Upper lobe of right lung (tissue), 1 donor: Measurements from ENCODE around the gene SLC35F3. TPM values are rescaled to one million over a fixed set of nuclear protein-coding genes. Genes with fewer than 3 reads are reported as not detected.

Source experiments
- ATAC-seq: fragments of 200-7000 bp; cut with Tn5 transposase; one replicate; pipeline ENCODE4 v1.9.1; 2020; ENCODE audit warnings: mild to moderate bottlenecking, moderate library complexity
- DNase-seq: peaks from one replicate; pipeline ENCODE4 v3.0.0-alpha.2; 2020
- H3K27ac ChIP-seq: fragments of 200-600 bp; one replicate; pipeline ENCODE4 v1.8.0; 2022
- H3K27me3 ChIP-seq: fragments of 200-600 bp; one replicate; pipeline ENCODE4 v1.8.0; 2022; ENCODE audit warnings: mild to moderate bottlenecking
- H3K36me3 ChIP-seq: fragments of 200-600 bp; one replicate; pipeline ENCODE4 v1.8.0; 2022
- H3K4me1 ChIP-seq: fragments of 200-600 bp; one replicate; pipeline ENCODE4 v1.8.0; 2022
- H3K4me3 ChIP-seq: fragments of 200-600 bp; one replicate; pipeline ENCODE4 v1.8.0; 2022; ENCODE audit warnings: mild to moderate bottlenecking
- H3K9me3 ChIP-seq: fragments of 200-600 bp; one replicate; pipeline ENCODE4 v1.8.0; 2022
- intact Hi-C: fragments of 100-400 bp; cut with DNase I; formaldehyde crosslinking; loops from one replicate; pipeline ENCODE4 v1.11.0; 2022
- total RNA-seq: library from RNA; stranded (reverse); fragmentation: NEBNext Ultra II Directional; extraction: Animal tissue kit (Norgen Biotek cat#: 25700); gene quantifications from one replicate; pipeline ENCODE4 v1.2.1, GENCODE V29; 2021
- TF ChIP-seq, protein P1 (sequence below): fragments of 200-600 bp; IDR thresholded peaks from one replicate; pipeline ENCODE4 v1.8.0; 2022; ENCODE audit warnings: antibody characterized with exemption
- donor health status: DM: no; HTN: yes; CAD: no; lungs with severe emphysema.

The SLC35F3 gene
- total RNA-seq, 1 donor from 2014 or later = 0.29 TPM

DNA sequence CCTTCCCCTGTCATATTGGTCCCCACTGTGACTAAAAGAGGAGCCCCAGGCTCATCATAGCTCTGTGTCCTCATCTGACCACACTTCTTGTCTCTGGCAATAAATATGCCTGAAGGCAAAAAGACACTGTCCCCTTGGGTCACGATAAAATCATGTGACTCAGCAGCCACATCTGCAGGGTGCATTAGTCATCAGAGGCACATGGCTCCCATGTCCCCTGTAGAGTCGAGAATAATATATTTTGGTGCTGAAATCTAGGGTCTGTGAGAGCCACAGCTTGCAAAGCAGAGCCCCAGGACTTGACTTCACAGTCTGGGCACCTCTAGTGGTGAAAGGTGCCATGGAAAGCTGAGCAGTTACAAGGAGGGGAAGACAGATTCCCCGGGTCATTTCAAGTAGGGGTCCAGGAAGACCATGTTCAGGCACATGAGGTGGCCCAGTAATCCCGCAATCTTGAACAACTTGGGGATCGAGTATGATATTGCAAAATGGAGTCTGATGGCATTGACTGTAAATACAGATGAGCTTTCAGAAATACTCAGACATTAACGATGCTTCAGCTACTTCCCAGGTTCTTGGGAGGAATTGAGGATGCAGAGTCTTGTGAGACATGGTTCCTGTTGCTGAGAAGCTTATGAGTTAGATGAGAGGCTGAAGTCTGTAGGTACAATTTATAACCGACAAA, 68.6 kb downstream of the SLC35F3 start:
- intact Hi-C loops = no loop called here
- TF ChIP-seq, protein P1, sequence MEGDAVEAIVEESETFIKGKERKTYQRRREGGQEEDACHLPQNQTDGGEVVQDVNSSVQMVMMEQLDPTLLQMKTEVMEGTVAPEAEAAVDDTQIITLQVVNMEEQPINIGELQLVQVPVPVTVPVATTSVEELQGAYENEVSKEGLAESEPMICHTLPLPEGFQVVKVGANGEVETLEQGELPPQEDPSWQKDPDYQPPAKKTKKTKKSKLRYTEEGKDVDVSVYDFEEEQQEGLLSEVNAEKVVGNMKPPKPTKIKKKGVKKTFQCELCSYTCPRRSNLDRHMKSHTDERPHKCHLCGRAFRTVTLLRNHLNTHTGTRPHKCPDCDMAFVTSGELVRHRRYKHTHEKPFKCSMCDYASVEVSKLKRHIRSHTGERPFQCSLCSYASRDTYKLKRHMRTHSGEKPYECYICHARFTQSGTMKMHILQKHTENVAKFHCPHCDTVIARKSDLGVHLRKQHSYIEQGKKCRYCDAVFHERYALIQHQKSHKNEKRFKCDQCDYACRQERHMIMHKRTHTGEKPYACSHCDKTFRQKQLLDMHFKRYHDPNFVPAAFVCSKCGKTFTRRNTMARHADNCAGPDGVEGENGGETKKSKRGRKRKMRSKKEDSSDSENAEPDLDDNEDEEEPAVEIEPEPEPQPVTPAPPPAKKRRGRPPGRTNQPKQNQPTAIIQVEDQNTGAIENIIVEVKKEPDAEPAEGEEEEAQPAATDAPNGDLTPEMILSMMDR = no peak
- Histone ChIP-seq H3K27me3 (no peaks in the 10 kb centered on the region), H3K4me3 (no peak overlapping the region), H3K9me3 (no peaks in the 10 kb centered on the region), H3K27ac (no peak overlapping the region), H3K4me1 (no peaks in the 10 kb centered on the region), H3K36me3 (no peaks in the 10 kb centered on the region)
- ATAC-seq (no peak), DNase-seq (no peak)

DNA sequence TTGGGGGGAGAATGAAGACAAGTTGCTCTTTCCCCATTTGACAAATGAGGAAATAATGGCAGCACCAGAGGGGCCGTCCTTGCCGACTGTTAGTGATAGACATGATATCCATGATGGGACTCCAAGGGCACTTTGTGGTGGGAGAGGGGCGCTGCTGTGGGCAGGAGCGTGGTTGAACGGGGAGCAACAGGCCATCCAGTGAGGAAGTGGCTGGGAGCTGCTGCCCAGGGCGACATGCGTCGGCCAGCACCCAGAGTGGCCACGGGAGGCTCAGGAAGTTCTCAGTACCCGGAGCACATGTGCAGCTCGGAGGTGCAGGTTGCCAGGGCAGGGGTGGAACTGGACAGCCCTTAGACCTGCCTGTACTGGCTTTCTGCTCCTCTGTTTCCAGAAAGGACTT, 71.0 kb downstream of the SLC35F3 start:
- no peaks in the 10 kb centered on the region for H3K9me3 ChIP-seq
- H3K27me3 ChIP-seq = no peaks in the 10 kb centered on the region
- no peak overlapping the region for H3K27ac ChIP-seq
- no peaks in the 10 kb centered on the region for H3K4me1 ChIP-seq
- no peaks in the 10 kb centered on the region for H3K36me3 ChIP-seq
- intact Hi-C loops = no loop called here
- no peak overlapping the region for H3K4me3 ChIP-seq
- TF ChIP-seq, protein P1 = no peak
- ATAC-seq (no peak), DNase-seq (no peak)

DNA sequence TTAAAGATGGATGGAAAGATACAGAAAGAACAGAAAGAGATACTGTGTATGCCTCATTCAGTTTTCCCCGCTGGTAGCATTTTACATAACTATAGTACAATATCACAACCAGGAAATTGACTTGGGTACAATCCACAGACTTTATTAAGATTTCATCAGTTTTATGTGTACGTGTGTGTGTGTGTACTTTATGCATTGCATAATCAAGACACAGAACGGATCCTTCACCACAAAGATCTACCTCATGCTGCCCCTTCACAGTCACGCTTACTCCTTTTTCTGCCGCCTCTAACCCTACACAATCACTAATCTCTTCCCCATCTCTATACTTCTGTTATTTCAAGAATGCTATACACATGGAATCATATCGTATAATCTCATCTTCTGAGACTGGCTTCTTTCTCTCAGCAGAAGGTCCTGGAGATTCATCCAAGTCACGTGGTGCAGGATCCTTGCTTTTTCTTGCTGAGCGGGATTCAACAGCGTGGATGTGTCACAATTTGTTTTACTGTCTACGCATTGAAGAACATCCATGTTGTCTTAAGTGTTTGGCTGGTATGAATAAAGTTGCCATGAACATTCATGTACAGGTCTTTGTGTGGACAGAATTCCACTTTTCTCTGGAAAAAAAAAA, 76.7 kb downstream of the SLC35F3 start:
- no peaks in the 10 kb centered on the region for H3K36me3 ChIP-seq

DNA sequence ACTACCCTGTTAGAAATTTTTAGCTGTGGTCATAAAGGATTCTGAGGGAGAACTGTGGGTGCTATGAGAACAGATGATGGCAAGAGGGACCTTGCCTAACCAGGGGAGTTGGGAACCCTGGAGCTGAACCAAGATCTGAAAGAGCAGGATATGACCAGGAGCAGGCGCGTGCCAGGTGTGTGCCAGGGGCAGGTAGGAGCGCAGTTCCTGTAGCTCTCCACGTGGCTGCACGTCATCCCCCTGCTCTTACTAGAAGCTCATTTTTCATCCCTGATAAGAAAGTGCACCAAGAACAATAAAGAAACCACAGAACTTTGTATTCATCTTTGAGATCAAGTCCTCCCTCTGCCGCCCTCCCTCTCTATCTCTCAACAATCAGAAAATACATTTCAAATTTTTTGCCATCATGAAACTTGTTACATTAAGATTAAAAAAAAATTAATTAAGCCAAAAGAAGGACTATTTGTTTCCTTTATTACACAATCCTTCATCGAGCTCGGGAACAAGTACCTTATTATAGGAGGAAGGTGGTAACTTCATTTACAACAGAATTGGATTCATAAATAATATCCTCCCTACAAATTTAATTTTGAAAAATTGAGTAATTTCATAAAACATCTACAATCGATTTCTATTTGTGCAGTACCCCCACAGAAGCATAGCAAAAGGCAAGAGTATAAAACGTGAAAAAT, 78.5 kb downstream of the SLC35F3 start:
- no peak overlapping the region for H3K4me3 ChIP-seq
- no peaks in the 10 kb centered on the region for H3K36me3 ChIP-seq
- H3K27ac ChIP-seq = no peak overlapping the region
- no peaks in the 10 kb centered on the region for H3K9me3 ChIP-seq
- TF ChIP-seq, protein P1 = no peak
- ATAC-seq (no peak), DNase-seq (no peak)
- H3K27me3 ChIP-seq = no peaks in the 10 kb centered on the region
- H3K4me1 ChIP-seq = no peaks in the 10 kb centered on the region
- intact Hi-C loops = no loop called here

More for the DNA sequence above, 76.7 kb downstream of the SLC35F3 start:
- DNase-seq (no peak), ATAC-seq (no peak)
- no peak overlapping the region for H3K4me3 ChIP-seq
- intact Hi-C loops = no loop called here
- no peak overlapping the region for H3K27ac ChIP-seq
- no peaks in the 10 kb centered on the region for H3K27me3 ChIP-seq
- H3K4me1 ChIP-seq = no peaks in the 10 kb centered on the region
- TF ChIP-seq, protein P1 = no peak
- H3K9me3 ChIP-seq = no peaks in the 10 kb centered on the region

DNA sequence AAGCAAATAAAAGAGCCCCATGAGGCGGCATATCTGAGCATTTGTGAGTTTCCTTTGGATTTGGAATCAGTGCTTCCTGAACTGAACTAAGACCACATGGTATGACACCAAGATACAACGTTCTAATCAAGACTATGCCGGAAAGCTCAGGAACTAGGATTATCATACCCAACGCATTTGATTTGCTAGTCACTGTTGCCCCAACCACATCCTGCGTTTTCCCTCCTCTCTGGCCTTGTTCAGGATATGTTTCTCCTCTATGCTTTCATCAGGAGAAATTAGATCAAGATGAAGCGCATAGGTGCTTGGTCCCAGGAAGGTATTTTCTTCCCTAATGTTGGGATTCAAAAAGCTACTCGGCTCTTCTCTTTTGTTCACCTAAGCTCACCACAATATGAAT, 79.3 kb downstream of the SLC35F3 start:
- TF ChIP-seq, protein P1 = no peak
- intact Hi-C loops = no loop called here
- Histone ChIP-seq H3K4me3 (no peak overlapping the region), H3K27me3 (no peaks in the 10 kb centered on the region), H3K4me1 (no peaks in the 10 kb centered on the region), H3K36me3 (no peaks in the 10 kb centered on the region), H3K9me3 (no peaks in the 10 kb centered on the region), H3K27ac (no peak overlapping the region)
- ATAC-seq (no peak), DNase-seq (no peak)
